Measurements from ENCODE around the gene DOCK2.
"Not testable (repeated sequence)": the region's sequence is repeated elsewhere in the genome, so short reads cannot be mapped to it uniquely, and the experiment has no call there.

The DOCK2 gene

GRCh38 chr5:170070556-170071412 lies 433.7 kb downstream of the DOCK2 start:
- DNase-seq: no peak

GRCh38 chr5:170071748-170072147 lies 434.7 kb downstream of the DOCK2 start:
- DNase-seq: no peak

DNA sequence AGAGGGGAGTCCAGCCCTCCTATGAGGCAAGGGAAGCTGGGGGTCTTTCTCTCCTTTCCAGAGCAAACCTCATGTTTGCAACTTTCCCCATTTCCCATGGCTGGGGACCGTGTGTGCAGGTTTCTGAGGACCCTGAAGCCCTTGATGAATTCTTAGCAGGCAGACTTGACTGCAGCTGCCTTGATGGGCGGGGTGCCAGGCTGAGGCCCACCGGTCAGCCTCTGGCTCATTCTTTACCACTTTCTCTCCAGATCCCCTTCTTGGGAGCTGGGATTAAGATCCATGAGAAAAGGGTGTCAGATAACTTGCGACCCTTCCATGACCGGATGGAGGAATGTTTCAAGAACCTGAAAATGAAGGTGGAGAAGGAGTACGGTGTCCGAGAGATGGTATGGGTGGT lies 438.6 kb downstream of the DOCK2 start:
- DNase-seq: no peak

GRCh38 chr5:170076211-170076610 lies 439.1 kb downstream of the DOCK2 start:
- no peak for DNase-seq

- no peak for DNase-seq
Measured at GRCh38 chr5:170076739-170077138, 439.7 kb downstream of the DOCK2 start.

GRCh38 chr5:170077526-170077925 lies 440.5 kb downstream of the DOCK2 start:
- DNase-seq: no peak

DNA sequence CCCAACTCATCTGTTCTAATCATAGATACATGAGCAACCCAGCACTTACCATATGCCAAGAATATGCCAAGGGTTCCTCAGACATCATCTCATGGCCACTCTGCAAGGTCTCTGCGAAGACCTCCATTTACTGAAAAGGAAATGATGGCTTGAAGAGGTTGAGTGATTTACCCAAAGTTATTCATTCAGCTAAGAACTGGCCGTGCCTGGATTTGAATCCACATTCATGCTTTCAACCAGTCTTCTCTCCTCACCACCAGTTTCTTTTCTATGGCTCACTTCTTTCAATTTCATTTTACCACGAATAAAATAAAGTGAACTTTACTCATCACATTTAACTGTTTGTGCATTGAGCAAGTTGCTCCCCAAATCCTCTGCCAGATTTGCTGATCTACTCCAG lies 441.4 kb downstream of the DOCK2 start:
- DNase-seq: no peak

GRCh38 chr5:170078931-170079330 lies 441.9 kb downstream of the DOCK2 start:
- no peak for DNase-seq

DNA sequence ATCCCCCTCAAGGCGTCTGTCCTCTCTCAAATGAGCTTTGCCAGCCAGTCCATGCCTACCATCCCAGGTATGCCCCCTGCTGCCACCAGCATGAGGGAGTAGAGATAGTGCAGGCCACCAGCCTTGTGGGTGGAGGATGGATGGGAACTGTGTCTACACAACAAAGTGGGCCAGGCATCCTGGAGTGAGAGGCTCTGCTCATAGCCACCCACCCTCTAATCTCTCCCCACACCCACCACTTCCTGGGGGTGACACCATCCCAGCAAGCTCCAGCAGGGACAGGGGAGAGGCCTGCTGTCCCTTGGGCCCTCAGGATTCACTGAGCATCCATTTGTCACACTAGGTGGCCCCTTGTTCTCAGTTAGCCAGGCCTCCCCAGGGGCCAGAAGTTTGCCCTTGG lies 443.1 kb downstream of the DOCK2 start:
- no peak for DNase-seq

- no peak for DNase-seq
Measured at GRCh38 chr5:170080786-170081445, 443.8 kb downstream of the DOCK2 start.

GRCh38 chr5:170081616-170082015 lies 444.5 kb downstream of the DOCK2 start:
- DNase-seq: no peak

GRCh38 chr5:170082701-170083100 lies 445.6 kb downstream of the DOCK2 start:
- DNase-seq: no peak

DNA sequence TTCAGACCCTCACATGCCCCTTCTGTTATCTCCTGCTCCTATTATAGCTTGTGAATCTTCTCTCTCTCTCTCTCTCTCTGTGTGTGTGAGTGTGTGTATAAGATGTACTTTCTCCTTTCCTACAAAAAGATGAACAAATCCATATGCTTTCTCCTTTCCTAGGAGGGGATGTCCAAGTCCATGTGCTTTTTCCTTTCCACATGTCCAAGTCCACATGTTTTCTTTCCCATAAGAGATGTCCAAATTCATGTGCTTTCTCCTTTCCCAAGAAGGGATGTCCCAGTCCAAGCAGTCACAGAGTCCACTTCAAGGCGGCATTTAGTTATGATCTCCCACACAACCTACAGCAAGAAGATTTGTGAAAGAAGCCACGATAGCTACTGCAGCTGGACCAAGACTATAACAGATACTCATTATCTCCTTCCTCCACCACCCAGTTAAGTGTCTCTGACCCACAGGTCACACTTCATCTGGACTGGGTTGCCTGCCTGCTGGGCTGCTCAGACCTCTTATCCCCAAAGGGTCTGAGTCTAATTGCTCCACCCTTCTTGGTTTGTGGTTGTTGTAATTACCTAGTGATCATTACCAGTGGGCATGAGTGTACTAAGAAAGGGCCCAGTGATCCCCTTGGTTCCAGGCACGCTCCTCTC lies 450.2 kb downstream of the DOCK2 start:
- no peak for DNase-seq

- DNase-seq: no peak
Measured at GRCh38 chr5:170092455-170093101, 455.5 kb downstream of the DOCK2 start.

DNA sequence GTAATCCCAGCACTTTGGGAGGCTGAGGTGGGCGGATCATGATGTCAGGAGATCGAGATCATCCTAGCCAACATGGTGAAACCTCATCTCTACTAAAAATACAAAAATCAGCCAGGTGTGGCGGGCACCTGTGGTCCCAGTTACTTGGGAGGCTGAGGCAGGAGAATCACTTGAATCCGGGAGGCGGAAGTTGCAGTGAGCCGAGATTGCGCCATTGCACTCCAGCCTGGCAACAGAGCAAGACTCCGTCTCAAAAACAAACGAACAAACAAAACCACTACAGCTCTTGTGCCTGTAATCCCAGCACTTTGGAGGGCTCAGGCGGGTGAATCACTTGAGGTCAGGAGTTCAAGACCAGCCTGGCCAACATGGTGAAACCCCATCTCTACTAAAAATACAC lies 457.3 kb downstream of the DOCK2 start:
- not testable (repeated sequence) for DNase-seq

DNA sequence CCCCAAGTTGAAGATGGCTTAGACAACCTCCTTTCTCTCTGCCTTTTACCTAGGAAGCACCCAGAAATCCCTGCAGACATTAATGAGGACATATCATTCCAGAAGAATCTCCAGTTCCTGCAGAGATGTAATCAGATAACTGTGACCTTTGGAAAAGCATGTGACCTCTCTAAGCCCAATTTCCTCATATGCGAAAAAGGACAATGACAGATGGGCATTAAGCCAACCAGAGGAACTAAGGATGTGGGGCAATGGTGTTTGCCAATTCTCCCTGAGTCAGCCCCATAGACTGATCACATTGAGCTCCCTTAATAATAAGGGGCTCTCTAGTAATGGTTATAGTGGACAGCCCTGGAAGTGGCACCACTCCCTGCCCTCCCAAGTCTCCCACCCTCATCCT lies 458.6 kb downstream of the DOCK2 start:
- no peak for DNase-seq

- no peak for DNase-seq
Measured at GRCh38 chr5:170097934-170098333, 460.9 kb downstream of the DOCK2 start.

DNA sequence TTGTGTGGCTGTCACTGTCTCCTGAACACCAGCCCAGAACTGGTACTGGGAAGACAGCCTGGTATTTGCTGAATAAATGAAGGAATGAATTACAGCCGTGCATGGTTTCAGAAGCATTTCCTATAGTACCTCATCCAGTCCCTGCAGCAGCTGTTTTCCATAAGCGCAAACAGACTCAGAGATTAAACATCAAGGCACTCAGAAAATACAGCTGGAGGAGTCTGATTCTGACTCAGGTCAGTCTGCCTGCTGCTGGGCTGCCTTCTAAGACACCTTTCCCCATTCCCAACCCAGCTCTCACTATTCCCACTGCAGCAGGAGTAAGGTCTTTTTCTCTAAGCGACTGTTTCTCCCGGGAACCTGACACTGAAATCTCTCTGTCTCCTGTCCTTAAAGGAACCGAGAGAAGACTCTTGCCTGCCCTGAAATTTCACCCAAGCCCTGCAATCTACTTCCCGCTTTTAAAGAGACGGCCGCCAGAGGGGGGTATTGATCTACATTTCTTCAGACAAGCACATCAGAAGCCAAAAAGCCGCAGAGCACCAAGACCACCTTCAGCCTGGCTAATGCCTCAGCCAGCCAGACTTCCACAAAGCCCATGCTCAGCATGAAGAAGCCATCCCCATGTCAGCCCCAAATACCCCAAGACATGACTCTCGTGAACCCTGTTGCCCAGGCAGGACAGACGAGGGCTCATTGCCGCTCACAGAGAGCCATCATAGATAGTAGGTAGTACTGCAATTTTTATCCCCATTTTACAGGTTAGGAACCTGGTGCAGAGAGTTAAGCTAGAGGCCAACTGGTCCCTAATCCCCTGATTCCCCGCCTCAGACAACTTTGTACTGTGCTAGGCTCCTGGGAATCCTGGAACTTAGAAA lies 463.2 kb downstream of the DOCK2 start:
- DNase-seq: peak; percentile 61

DNA sequence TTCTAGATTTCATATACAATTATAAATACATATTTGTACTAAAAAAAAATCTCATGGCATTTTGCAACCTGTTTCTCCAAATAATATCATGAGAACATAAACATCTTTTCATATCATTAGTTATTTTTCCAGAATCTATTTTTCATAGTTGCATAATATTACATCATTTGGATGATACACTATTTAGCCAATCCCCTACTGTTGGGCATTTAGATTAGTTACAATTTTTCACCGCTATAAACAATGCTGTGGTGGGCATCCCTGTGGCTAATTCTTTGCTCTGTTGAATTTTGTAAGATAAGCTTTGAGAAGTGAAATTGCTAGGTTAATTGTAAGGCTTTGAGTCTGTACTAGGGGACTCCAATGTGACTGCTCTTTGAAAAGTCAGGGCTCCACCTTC lies 466.4 kb downstream of the DOCK2 start:
- no peak for DNase-seq

GRCh38 chr5:170104299-170104698 lies 467.2 kb downstream of the DOCK2 start:
- no peak for DNase-seq

- no peak for DNase-seq
Measured at GRCh38 chr5:170104710-170105109, 467.6 kb downstream of the DOCK2 start.

Data from effector CD8-positive, alpha-beta T cell (primary cell).